Measurements from ENCODE around the gene PTPRD. TPM values are rescaled to one million over a fixed set of nuclear protein-coding genes. Genes with fewer than 3 reads are reported as not detected.

PTPRD gene
- total RNA-seq, 1 experiment from 2014 or later: 0.02 TPM

GRCh38 chr9:8732367-8733075 lies 1880.3 kb downstream of the PTPRD start (continued):
- no peak for TF ChIP-seq CTCF (IDR thresholded peaks at IDR 0.05 in 2 of 3, conservative IDR thresholded peaks at IDR 0.05 in 1 of 3; ENCODE audit: borderline replicate concordance in 1 of 3, insufficient read depth in 1 of 3, low read depth in 2 of 3, low read length in 2 of 3)

- no peaks in the 10 kb centered on the region for H3K4me1 ChIP-seq (ENCODE audit: control insufficient read depth in 1 of 2, insufficient read depth in 2 of 2, low read length in 2 of 2)
- H3K9ac ChIP-seq (ENCODE audit: low read length): no peak overlapping the region
- no peaks in the 10 kb centered on the region for H3K27me3 ChIP-seq (ENCODE audit: insufficient read depth, low read length)
- RAD21 ChIA-PET (ENCODE audit: low non-redundant PET in 1 of 2, low total read pairs in 2 of 2, uncharacterized antibody in 2 of 2, unreplicated experiment in 2 of 2): no interaction called here
- TF ChIP-seq ELF1 (IDR thresholded peaks at IDR 0.05; ENCODE audit: borderline replicate concordance, low read depth) (no peak), CBX3 (IDR thresholded peaks at IDR 0.05; ENCODE audit: low read depth) (no peak), ZBTB33 (IDR thresholded peaks at IDR 0.05; ENCODE audit: extremely low read depth, insufficient replicate concordance, low read length) (no peak)
- intact Hi-C loops (cut with micrococcal nuclease): no loop called here
- H2AFZ ChIP-seq (ENCODE audit: low read depth, low read length, poor library complexity, severe bottlenecking): no peak overlapping the region
- no peaks in the 10 kb centered on the region for H3K79me2 ChIP-seq (ENCODE audit: insufficient read depth, low read length)
- no peak overlapping the region for H3K4me2 ChIP-seq (ENCODE audit: low read length)
- no peaks in the 10 kb centered on the region for H3K36me3 ChIP-seq (ENCODE audit: control insufficient read depth in 1 of 2, insufficient read depth in 2 of 2, low read length in 2 of 2)
- H3K9me3 ChIP-seq (ENCODE audit: control insufficient read depth in 1 of 2, insufficient read depth in 1 of 2, low read depth in 1 of 2, low read length in 2 of 2): peaks cover 8 to 9% of the 10 kb centered on the region in 2 experiments; a peak in 2 of 4 replicates
- ATAC-seq: no peak
- no peak for DNase-seq (ENCODE audit: low read depth, low spot score)
- POLR2A ChIA-PET: no interaction called here
- no peak overlapping the region for H3K4me3 ChIP-seq (replicated peaks in 1 of 2; ENCODE audit: low read depth in 1 of 2, low read length in 2 of 2)
- BruUV-seq (replicated peaks): no TSS peak
- CTCF ChIA-PET: no interaction called here
- H4K20me1 ChIP-seq (ENCODE audit: insufficient read depth): no peaks in the 10 kb centered on the region
- H3K9me2 ChIP-seq (ENCODE audit: insufficient read depth): no peaks in the 10 kb centered on the region
- H3K27ac ChIP-seq (ENCODE audit: low read depth, low read length): no peak overlapping the region
Measured at GRCh38 chr9:8730618-8731017, 1882.2 kb downstream of the PTPRD start.
